ENCODE measurements around the gene SLC25A6.
A peak's percentile ranks its signal among the peaks of the same experiment; 100 is the strongest.
"Not testable (repeated sequence)": the region's sequence is repeated elsewhere in the genome, so short reads cannot be mapped to it uniquely, and the experiment has no call there.

Gene SLC25A6

GRCh38 chrX:1354036-1355019 lies 37.6 kb downstream of the SLC25A6 start:
- DNase-seq (ENCODE audit: low spot score), result no peak

- DNase-seq (ENCODE audit: low spot score), result no peak
These were observed 39.8 kb downstream of the SLC25A6 start for GRCh38 chrX:1351981-1352714.

- DNase-seq (ENCODE audit: low spot score), result not testable (repeated sequence)
These were observed 42.3 kb downstream of the SLC25A6 start for GRCh38 chrX:1349606-1350005.

GRCh38 chrX:1341545-1342184 lies 50.2 kb downstream of the SLC25A6 start:
- DNase-seq (ENCODE audit: low spot score), result no peak

- DNase-seq (ENCODE audit: low spot score), result no peak
These were observed 54.7 kb downstream of the SLC25A6 start for GRCh38 chrX:1336948-1337779.

- DNase-seq (ENCODE audit: low spot score), result peak; percentile 49
These were observed 55.5 kb downstream of the SLC25A6 start, which contains the start of gene IL3RA for GRCh38 chrX:1336331-1336943. Gene IL3RA, plus strand, starts transcription at chrX:1336785. Its CDS starts 4,981 bp downstream, at chrX:1341766.

All from activated CD4-positive, alpha-beta T cell treated with anti-CD3 and anti-CD28 coated beads, Interleukin-2, Interleukin-4, amounts not matched to agents 100 ng/mL and 50 ng/mL, durations not matched to agents 16 hours and 8 hours (primary cell).